HCEC 1CT (cell line): Measurements from ENCODE around the gene IGSF22.
"Not testable (repeated sequence)": the region's sequence is repeated elsewhere in the genome, so short reads cannot be mapped to it uniquely, and the experiment has no call there.

Experiments used
- DNase-seq: peaks from one replicate; pipeline ENCODE4 v3.0.0-alpha.2; 2017

IGSF22 gene

DNA sequence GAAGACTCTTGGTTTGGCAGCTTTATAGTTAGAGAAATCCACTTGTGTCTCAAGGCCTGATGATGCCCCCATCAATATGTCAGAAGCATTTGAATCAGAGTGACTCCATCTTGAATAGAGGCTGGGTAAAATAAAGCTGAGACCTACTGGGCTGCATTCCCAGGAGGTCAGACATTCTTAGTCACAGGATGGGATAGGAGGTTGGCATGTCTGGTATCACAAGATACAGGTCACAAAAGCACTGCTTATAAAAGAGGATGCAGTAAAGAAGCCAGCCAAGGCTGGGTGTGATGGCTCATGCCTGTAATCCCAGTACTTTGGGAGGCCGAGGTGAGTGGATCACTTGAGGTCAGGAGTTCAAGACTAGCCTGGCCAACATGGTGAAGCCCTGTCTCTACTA is 44.0 kb downstream of the IGSF22 start:
- DNase-seq: peak; percentile 17

DNA sequence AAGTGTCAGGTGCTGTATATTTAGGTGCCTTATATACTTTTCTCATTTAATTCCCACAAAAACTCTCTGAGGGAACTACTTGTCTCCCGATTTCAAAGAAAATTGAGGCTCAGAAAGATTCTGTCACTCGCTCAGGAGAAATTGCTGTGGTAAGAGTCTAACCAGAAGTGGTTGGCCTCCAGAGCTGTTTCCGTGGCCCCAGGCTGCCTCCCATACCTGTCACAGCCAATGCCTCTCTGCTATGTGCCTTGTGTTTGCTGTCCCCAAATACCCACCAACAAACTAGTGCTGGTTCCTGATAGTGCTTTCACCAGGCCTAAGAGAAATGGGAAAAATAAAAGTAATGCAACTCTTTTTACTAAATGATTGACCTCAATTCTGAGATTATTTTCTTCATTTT is 48.4 kb downstream of the IGSF22 start:
- DNase-seq: no peak

DNA sequence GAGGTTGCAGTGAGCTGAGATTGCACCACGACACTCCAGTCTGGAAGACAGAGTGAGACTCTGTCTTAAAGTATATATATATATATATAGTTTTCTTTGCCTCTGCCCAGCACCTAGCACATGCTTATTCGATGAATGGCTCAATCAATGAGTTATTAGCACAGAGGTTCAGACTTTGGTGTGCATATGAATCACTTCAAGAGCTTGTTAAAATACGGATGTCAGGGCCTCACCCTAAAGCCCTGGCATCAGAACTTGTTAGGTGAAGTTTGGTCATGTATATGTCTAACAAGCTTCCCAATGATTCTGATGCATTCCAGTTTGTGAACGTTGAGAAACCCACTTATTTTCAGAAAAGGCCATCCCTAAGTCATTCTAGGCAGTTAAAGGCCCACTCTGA is 49.2 kb downstream of the IGSF22 start:
- no peak for DNase-seq

DNA sequence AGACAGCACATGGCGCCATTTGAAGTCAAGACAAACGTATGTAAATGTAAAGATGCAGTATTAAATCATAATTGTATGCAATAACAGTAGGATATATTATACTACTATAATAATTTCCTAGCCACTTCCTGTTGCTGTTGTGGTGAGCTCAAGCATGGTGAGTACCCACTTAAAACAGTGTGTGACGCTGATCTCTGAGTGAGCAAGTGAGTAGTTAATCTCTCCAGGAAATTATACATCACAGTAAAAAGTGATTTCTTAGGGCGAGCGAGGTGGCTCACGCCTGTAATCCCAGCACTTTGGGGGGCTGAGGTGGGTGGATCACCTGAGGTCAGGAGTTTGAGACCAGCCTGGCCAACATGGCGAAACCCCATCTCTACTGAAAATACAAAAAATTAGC is 53.8 kb downstream of the IGSF22 start:
- peak; percentile 70 for DNase-seq

DNA sequence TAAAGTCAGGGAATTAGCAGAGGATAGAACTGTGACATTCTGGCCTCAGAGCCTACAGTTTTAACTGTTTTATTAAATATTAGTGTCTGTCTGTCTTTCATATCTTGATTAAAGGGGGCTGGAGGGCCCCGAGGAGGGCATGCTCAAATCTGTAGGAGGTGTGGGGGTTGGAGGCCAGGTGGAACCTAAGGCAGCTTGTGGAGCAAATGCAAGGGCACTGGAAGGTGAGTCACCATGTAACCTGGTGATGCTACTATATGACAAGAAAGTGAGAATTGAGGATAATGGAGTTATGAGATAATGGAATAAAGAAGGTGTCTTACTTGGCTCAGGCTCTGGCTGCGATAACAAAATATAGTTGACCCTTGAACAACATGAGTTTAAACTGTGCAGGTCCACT is 54.7 kb downstream of the IGSF22 start:
- DNase-seq: no peak

DNA sequence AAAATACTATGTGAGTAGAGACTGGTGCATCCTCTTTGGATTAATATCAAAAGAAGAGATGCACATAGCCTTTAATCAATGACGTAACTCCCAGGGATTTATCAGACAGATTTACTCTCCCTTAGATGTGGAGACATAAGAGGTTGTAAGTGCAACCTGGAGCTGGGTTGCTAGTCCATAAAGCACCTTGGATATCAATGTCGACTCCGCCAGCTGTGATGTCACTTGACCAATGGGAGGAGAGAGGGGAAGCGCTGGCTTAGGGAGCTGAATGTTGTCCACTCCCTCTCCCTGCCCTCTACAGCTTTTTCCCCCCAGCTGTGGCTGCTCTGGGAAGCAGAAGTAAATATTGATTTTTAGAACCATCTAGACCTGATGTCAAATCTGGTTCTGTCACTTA is 56.3 kb downstream of the IGSF22 start:
- DNase-seq: no peak

DNA sequence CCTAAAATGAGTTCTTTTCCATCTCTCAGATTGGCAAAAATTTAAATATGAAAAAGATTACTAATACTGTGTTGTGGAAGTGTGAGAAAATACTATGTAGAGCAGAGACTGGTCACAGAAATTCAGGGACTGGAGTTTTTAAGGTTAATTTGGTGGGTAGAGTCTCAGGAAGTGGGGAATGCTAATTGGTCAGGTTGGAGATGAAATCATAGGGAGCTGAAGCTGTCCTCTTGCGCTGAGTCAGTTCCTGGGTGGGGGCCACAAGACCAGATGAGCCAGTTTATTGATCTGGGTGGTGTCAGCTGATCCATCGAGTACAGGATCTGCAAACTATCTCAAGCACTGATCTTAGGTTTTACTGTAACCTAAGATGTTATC is 56.8 kb downstream of the IGSF22 start:
- peak; percentile 33 for DNase-seq

DNA sequence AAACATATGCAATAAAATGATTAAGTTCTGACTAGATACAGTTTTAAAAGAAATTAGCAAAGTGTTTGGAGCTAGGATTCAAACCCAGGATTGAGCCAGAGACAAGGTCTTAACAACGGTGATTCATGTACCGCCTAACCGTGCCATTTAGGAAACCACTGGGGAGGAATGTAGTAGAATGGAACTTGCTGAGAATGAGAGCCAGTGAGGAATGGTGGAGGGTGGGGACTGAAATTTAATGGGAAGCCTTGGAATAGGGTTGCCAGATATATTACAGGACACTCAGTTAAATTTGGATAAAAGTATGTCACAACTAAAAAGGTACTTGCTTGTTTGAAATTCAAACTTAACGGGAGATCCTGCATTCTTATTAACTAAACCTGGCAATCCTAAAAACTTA is 57.9 kb downstream of the IGSF22 start:
- DNase-seq: peak; percentile 4

DNA sequence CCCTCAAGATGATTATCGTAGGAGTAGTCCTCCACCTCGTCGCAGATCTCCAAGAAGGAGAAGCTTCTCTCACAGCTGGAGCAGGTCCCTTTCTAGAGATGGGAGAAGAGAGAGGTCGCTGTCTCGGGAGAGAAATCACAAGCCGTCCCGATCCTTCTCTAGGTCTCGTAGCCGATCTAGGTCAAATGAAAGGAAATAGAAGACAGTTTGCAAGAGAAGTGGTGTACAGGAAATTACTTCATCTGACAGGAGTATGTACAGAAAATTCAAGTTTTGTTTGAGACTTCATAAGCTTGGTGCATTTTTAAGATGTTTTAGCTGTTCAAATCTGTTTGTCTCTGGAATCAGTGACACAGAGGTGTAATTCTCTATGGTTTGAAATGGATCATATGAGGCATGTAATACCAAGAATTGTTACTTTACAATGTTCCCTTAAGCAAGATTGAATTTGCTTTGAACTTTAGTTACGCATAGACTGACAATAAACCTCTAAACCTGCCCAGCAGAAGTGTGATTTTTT is 60.6 kb downstream of the IGSF22 start:
- not testable (repeated sequence) for DNase-seq

DNA sequence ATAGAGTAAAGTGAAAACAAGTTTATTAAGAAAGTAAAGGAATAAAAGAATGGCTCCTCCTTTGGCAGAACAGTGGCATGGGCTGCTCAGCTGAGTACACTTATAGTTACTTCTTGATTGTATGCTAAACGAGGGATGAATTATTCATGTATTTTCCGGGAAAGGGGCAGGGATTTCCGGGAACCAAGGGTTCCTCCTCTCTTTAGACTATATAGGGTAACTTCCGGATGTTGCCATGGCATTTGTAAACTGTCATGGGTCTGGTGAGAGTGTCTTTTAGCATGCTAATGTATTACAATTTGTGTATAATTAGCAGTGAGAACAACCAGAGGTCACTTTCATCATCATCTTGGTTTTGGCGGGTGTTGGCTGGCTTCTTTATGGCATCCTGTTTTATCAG is 68.3 kb downstream of the IGSF22 start:
- DNase-seq: no peak
